CD4-positive, alpha-beta T cell (primary cell): Measurements from ENCODE around the gene SHISA9. TPM values are rescaled to one million over a fixed set of nuclear protein-coding genes. Genes with fewer than 3 reads are reported as not detected.

Experiments used
- ATAC-seq: fragments of 200-7000 bp; cut with Tn5 transposase; one replicate; pipeline ENCODE4 v1.10.0; 2022; ENCODE audit warnings: mild to moderate bottlenecking; ENCODE audit not compliant: poor library complexity
- CTCF ChIA-PET: fragments of 350-600 bp; sonication (Branson Sonifier 250); formaldehyde crosslinking; loops from one replicate; lab custom pipeline; 2021; ENCODE audit warnings: antibody characterized with exemption, inconsistent platforms; lab: Charles Lee
- POLR2A ChIA-PET: fragments of 350-600 bp; sonication (Branson Sonifier 250); formaldehyde crosslinking; loops from one replicate; lab custom pipeline; 2021; ENCODE audit warnings: antibody characterized with exemption, inconsistent platforms; lab: Charles Lee
- DNase-seq, 14 experiments: peaks; one replicate each; pipeline ENCODE4 v3.0.0-alpha.2; 2013 to 2020; ENCODE audit warnings: mixed read lengths in 2 of 14
- H3K27ac ChIP-seq, 2 donors: one replicate each; pipeline versions ENCODE4 v1.5.1 to v1.7.0; 2013; ENCODE audit warnings: low read length in 2 of 2, low read depth in 1 of 2, mild to moderate bottlenecking in 1 of 2
- H3K27me3 ChIP-seq, 2 experiments: 1 replicate in 1 of 2; 2 replicates in 1 of 2; pipeline versions ENCODE4 v1.6.1 to v1.7.0; 2013; ENCODE audit warnings: low read length in 2 of 2, control low read depth in 1 of 2, mild to moderate bottlenecking in 1 of 2, moderate library complexity in 1 of 2; ENCODE audit not compliant: insufficient read depth in 2 of 2, control insufficient read depth in 1 of 2
- H3K36me3 ChIP-seq: one replicate; pipeline ENCODE4 v1.6.1; 2013; ENCODE audit warnings: low read length, control low read depth; ENCODE audit not compliant: insufficient read depth
- H3K4me1 ChIP-seq: one replicate; pipeline ENCODE4 v1.6.1; 2013; ENCODE audit warnings: low read length, control low read depth; ENCODE audit not compliant: insufficient read depth
- H3K4me3 ChIP-seq: one replicate; pipeline ENCODE4 v1.5.1; 2013; ENCODE audit warnings: mild to moderate bottlenecking, low read length, moderate library complexity
- H3K9me3 ChIP-seq, 2 experiments: 1 replicate in 1 of 2; 2 replicates in 1 of 2; pipeline versions ENCODE4 v1.6.1 to v1.7.0; 2013; ENCODE audit warnings: low read length in 2 of 2, mild to moderate bottlenecking in 2 of 2, control low read depth in 1 of 2, moderate library complexity in 1 of 2; ENCODE audit not compliant: control insufficient read depth in 1 of 2, insufficient read depth in 1 of 2
- H3K27ac Mint-ChIP-seq: one replicate; pipeline ENCODE4 v1.8.0; 2020; ENCODE audit warnings: mixed read lengths
- H3K27me3 Mint-ChIP-seq: one replicate; pipeline ENCODE4 v1.8.0; 2021; ENCODE audit warnings: mixed read lengths
- H3K36me3 Mint-ChIP-seq: one replicate; pipeline ENCODE4 v1.8.0; 2021; ENCODE audit warnings: low read depth, mixed read lengths
- H3K4me1 Mint-ChIP-seq: one replicate; pipeline ENCODE4 v1.8.0; 2021; ENCODE audit warnings: low read depth, mixed read lengths
- H3K4me3 Mint-ChIP-seq: one replicate; pipeline ENCODE4 v1.8.0; 2020; ENCODE audit warnings: mild to moderate bottlenecking, mixed read lengths
- H3K9me3 Mint-ChIP-seq: one replicate; pipeline ENCODE4 v1.8.0; 2020; ENCODE audit warnings: mixed read lengths
- intact Hi-C, 2 experiments: fragments of 100-400 bp; cut with DNase I in 1 of 2; cut with micrococcal nuclease in 1 of 2; formaldehyde crosslinking; loops; one replicate each; pipeline versions ENCODE4 v1.15.1 to v1.9.0; 2023 to 2025; cut with DNase I, micrococcal nuclease
- total RNA-seq, 174 experiments: library from RNA in 2 of 174; stranded (reverse) in 2 of 174; gene quantifications; one replicate each; pipeline ENCODE4 v1.2.3 and lab custom pipeline; 2021 to 2026
- TF ChIP-seq, protein P1 (sequence below): fragments of 200-600 bp; IDR thresholded peaks from one replicate; pipeline ENCODE4 v1.8.0; 2022; ENCODE audit warnings: antibody characterized with exemption, mild to moderate bottlenecking

The SHISA9 gene
- total RNA-seq, 2 experiments from 2014 or later: not detected

GRCh38 chr16:13262270-13263090 is 361.1 kb downstream of the SHISA9 start:
- no peaks in the 10 kb centered on the region for H3K36me3 ChIP-seq
- peaks cover 0 to 12% of the 10 kb centered on the region in 2 experiments for H3K9me3 ChIP-seq
- peaks cover 14% of the 10 kb centered on the region for H3K27me3 Mint-ChIP-seq
- DNase-seq (no peak), ATAC-seq (no peak)
- TF ChIP-seq, protein P1, sequence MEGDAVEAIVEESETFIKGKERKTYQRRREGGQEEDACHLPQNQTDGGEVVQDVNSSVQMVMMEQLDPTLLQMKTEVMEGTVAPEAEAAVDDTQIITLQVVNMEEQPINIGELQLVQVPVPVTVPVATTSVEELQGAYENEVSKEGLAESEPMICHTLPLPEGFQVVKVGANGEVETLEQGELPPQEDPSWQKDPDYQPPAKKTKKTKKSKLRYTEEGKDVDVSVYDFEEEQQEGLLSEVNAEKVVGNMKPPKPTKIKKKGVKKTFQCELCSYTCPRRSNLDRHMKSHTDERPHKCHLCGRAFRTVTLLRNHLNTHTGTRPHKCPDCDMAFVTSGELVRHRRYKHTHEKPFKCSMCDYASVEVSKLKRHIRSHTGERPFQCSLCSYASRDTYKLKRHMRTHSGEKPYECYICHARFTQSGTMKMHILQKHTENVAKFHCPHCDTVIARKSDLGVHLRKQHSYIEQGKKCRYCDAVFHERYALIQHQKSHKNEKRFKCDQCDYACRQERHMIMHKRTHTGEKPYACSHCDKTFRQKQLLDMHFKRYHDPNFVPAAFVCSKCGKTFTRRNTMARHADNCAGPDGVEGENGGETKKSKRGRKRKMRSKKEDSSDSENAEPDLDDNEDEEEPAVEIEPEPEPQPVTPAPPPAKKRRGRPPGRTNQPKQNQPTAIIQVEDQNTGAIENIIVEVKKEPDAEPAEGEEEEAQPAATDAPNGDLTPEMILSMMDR: no peak
- no peaks in the 10 kb centered on the region for H3K4me1 Mint-ChIP-seq
- H3K9me3 Mint-ChIP-seq: no peaks in the 10 kb centered on the region
- CTCF ChIA-PET: no interaction called here
- no peak overlapping the region for H3K27ac Mint-ChIP-seq
- POLR2A ChIA-PET: no interaction called here
- intact Hi-C loops: no loop called here
- no peaks in the 10 kb centered on the region for H3K27me3 ChIP-seq
- H3K4me3 ChIP-seq: no peak overlapping the region
- no peaks in the 10 kb centered on the region for H3K36me3 Mint-ChIP-seq
- H3K4me1 ChIP-seq: no peaks in the 10 kb centered on the region
- no peak overlapping the region for H3K27ac ChIP-seq
- H3K4me3 Mint-ChIP-seq: no peak overlapping the region

GRCh38 chr16:13264749-13265552 is 363.6 kb downstream of the SHISA9 start:
- Mint-ChIP-seq H3K9me3 (no peaks in the 10 kb centered on the region), H3K4me1 (no peaks in the 10 kb centered on the region), H3K27me3 (peaks cover 18% of the 10 kb centered on the region), H3K27ac (no peak overlapping the region), H3K36me3 (no peaks in the 10 kb centered on the region), H3K4me3 (no peak overlapping the region)
- Histone ChIP-seq H3K9me3 (peaks cover 0 to 2% of the 10 kb centered on the region in 2 experiments), H3K27ac (no peak overlapping the region), H3K36me3 (no peaks in the 10 kb centered on the region), H3K4me3 (no peak overlapping the region), H3K27me3 (no peaks in the 10 kb centered on the region), H3K4me1 (no peaks in the 10 kb centered on the region)
- TF ChIP-seq, protein P1: no peak
- ATAC-seq (no peak), DNase-seq (no peak)
- ChIA-PET POLR2A (no interaction called here), CTCF (no interaction called here)
- intact Hi-C loops: no loop called here

DNA sequence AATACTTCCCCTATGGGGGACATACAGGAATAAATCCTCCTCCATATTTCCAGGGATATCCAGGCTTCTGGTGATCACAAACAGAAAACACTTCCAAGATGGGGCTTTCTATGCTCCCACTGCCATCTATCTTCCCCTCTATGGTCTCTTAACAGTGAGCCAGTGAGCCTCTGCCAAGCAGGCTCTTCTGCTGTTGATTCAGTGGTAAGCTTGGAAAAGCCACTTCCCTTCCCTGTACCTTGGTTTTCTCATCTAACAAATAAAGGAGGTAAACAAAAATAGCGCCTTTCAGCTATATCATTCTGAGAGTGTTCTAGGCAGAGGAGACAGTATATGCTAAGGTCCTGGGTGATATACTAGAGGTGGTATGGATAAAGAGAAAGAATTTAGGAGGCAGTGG is 368.0 kb downstream of the SHISA9 start:
- ATAC-seq: no peak
- Mint-ChIP-seq H3K27me3 (peaks cover 10% of the 10 kb centered on the region), H3K4me1 (no peaks in the 10 kb centered on the region), H3K4me3 (no peak overlapping the region), H3K9me3 (peaks cover 4% of the 10 kb centered on the region), H3K27ac (no peak overlapping the region), H3K36me3 (no peaks in the 10 kb centered on the region)
- no peaks in the 10 kb centered on the region for H3K4me1 ChIP-seq
- CTCF ChIA-PET: no interaction called here
- no peak for DNase-seq
- no peak overlapping the region for H3K27ac ChIP-seq
- no peaks in the 10 kb centered on the region for H3K27me3 ChIP-seq
- H3K4me3 ChIP-seq: no peak overlapping the region
- TF ChIP-seq, protein P1: no peak
- no peaks in the 10 kb centered on the region for H3K9me3 ChIP-seq
- POLR2A ChIA-PET: no interaction called here
- H3K36me3 ChIP-seq: no peaks in the 10 kb centered on the region
- intact Hi-C loops: no loop called here
